ENCODE data around the gene ZNF148. TPM values are rescaled to one million over a fixed set of nuclear protein-coding genes. Genes with fewer than 3 reads are reported as not detected.
"Not testable (repeated sequence)": the region's sequence is repeated elsewhere in the genome, so short reads cannot be mapped to it uniquely, and the experiment has no call there.

Gene ZNF148
- total RNA-seq, 4 donors from 2014 or later, result 64.2 to 86.7 (median 75.3) TPM

DNA sequence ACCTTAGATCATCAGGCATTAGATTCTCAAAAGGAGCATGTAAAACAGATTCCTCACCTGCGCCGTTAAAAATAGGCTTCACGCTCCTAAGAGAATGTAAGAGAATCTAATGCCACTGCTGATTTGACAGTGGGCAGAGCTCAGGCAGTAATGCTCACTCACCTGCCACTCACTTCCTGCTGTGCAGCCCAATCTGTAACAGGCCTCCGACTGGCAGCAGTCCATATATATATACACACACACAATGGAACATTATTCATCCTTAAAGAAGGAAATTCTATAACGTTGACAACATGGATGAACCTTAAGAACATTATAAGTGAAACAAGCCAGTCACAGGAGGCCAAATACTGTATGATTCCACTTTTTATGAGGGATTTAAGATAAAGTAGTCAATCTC lies 24.5 kb downstream of the ZNF148 start:
- no peaks in the 10 kb centered on the region for H3K27me3 ChIP-seq
- 80 to 96% methylated on average over 5 of the region's 5 CpGs for WGBS, 2 donors
- TF ChIP-seq POLR2A (IDR thresholded peaks at IDR 0.05), result no peak
- TF ChIP-seq, protein P1, sequence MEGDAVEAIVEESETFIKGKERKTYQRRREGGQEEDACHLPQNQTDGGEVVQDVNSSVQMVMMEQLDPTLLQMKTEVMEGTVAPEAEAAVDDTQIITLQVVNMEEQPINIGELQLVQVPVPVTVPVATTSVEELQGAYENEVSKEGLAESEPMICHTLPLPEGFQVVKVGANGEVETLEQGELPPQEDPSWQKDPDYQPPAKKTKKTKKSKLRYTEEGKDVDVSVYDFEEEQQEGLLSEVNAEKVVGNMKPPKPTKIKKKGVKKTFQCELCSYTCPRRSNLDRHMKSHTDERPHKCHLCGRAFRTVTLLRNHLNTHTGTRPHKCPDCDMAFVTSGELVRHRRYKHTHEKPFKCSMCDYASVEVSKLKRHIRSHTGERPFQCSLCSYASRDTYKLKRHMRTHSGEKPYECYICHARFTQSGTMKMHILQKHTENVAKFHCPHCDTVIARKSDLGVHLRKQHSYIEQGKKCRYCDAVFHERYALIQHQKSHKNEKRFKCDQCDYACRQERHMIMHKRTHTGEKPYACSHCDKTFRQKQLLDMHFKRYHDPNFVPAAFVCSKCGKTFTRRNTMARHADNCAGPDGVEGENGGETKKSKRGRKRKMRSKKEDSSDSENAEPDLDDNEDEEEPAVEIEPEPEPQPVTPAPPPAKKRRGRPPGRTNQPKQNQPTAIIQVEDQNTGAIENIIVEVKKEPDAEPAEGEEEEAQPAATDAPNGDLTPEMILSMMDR (IDR thresholded peaks at IDR 0.05), result no peak
- intact Hi-C loops (cut with DNase I), result no loop called here
- peaks cover 15 to 25% of the 10 kb centered on the region in 2 donors for H3K4me1 ChIP-seq
- no peak overlapping the region for H3K4me3 ChIP-seq (replicated peaks in 1 of 3)
- no peak for DNase-seq
- no peaks in the 10 kb centered on the region for H3K36me3 ChIP-seq
- H3K9me3 ChIP-seq, result no peaks in the 10 kb centered on the region
- H3K27ac ChIP-seq, result no peak overlapping the region

DNA sequence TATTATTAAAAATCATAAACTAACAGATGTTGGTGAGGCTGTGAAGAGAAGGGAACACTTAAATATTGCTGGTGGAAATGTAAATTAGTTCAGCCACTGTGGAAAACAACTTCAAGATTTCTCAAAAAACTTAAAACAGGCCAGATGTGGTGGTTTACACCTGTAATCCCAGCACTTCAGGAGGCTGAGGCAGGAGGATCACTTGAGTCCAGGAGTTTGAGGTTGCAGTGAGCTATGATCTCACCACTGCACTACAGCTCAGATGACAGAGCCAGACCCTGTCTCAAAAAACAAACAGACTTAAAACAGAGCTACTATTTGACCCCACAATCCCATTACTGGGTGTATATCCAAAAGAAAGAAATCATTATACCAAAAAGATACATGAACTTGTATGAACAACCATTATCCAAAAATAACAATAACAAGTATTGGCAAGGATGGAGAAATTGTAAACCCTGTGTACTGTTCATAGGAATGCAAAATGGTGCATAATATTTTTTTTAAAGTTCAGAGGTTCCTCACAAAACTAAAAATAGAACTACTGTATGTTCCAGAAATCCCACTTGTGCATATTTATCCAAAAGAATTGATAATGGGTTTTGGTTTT lies 25.5 kb downstream of the ZNF148 start:
- Histone ChIP-seq H3K27ac (no peak overlapping the region), H3K9me3 (no peaks in the 10 kb centered on the region), H3K27me3 (no peaks in the 10 kb centered on the region), H3K36me3 (no peaks in the 10 kb centered on the region), H3K4me1 (peaks cover 5 to 23% of the 10 kb centered on the region in 2 donors), H3K4me3 (replicated peaks in 1 of 3) (no peak overlapping the region)
- no peak for DNase-seq
- TF ChIP-seq, protein P1 (IDR thresholded peaks at IDR 0.05), result no peak
- TF ChIP-seq POLR2A (IDR thresholded peaks at IDR 0.05), result no peak
- intact Hi-C loops (cut with DNase I), result no loop called here

DNA sequence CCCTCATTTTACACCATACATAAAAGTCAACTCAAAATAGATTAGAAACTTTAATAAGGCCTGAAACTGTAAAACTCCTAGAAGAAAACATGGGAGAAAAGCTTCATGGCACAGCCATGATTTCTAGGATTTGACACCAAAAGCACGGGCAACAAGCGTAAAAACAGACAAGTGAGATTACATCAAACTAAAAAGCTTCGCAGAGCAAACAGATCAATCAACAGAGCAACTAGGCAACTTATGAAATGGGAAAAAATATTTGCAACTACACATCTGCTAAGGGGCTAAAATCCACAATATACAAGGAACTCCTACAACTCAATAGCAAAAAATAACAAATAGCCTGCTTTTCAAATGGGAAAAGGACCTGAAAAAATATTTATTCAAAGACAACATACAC lies 26.1 kb downstream of the ZNF148 start:
- TF ChIP-seq, protein P1 (IDR thresholded peaks at IDR 0.05), result no peak
- no peak for TF ChIP-seq POLR2A (IDR thresholded peaks at IDR 0.05)
- WGBS, 2 donors, result 93 to 97% methylated on average over 3 of the region's 3 CpGs
- H3K4me1 ChIP-seq, result peaks cover 3 to 23% of the 10 kb centered on the region in 2 donors
- intact Hi-C loops (cut with DNase I), result no loop called here
- H3K9me3 ChIP-seq, result no peaks in the 10 kb centered on the region
- DNase-seq, result no peak
- no peaks in the 10 kb centered on the region for H3K36me3 ChIP-seq
- no peak overlapping the region for H3K27ac ChIP-seq
- no peak overlapping the region for H3K4me3 ChIP-seq (replicated peaks in 1 of 3)
- no peaks in the 10 kb centered on the region for H3K27me3 ChIP-seq

DNA sequence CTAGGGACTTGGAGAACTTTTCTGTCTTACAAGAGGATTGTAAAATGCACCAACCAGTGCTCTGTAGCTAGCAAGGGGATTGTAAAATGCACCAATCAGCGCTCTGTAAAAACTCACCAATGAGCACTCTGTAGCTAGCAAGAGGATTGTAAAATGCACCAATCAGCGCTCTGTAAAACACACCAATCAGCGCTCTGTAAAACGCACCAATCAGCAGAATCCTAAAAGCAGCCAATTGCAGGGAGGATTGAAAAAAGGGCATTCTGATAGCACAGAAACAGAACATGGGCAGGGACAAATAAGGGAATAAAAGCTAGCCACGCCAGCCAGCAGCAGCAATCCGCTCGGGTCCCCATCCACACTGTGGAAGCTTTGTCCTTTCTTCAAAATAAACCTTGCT lies 31.8 kb downstream of the ZNF148 start:
- H3K4me1 ChIP-seq; H3K27me3 ChIP-seq; intact Hi-C loops (cut with DNase I); H3K27ac ChIP-seq; H3K36me3 ChIP-seq; H3K4me3 ChIP-seq (replicated peaks in 1 of 3); DNase-seq; H3K9me3 ChIP-seq: not testable (repeated sequence)
- WGBS, 2 donors, result 95 to 97% methylated on average over 7 of the region's 7 CpGs

DNA sequence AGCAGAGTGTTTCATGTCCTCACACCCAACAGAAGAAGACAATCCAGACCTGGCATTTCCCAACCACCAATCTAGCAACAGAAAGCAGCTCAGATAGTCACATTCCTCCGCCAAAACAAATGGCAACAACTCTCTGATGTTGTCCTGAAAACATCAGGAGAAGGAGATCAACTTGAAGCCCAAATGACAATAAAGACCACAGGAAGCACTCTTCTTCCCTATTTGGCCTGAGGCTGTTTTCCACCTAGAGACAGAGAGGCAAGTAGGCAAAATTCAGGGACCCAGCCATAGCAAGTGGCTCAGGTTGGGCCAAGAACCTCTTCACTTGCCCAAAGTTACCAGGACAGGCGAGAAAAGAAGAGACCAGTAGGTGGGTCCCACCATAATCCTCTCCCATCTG lies 35.0 kb downstream of the ZNF148 start:
- 97 to 100% methylated on average over 2 of the region's 2 CpGs for WGBS, 2 donors
- H3K36me3 ChIP-seq, result no peaks in the 10 kb centered on the region
- H3K27ac ChIP-seq, result no peak overlapping the region
- H3K9me3 ChIP-seq, result no peaks in the 10 kb centered on the region
- H3K27me3 ChIP-seq, result no peaks in the 10 kb centered on the region
- intact Hi-C loops (cut with DNase I), result no loop called here
- H3K4me1 ChIP-seq, result peaks cover 13 to 22% of the 10 kb centered on the region in 2 donors
- no peak for DNase-seq
- TF ChIP-seq, protein P1 (IDR thresholded peaks at IDR 0.05), result no peak
- TF ChIP-seq POLR2A (IDR thresholded peaks at IDR 0.05), result no peak
- no peak overlapping the region for H3K4me3 ChIP-seq (replicated peaks in 1 of 3)
